Chondrocyte (in vitro differentiated cells): ENCODE data around the gene PRPF8. TPM values are rescaled to one million over a fixed set of nuclear protein-coding genes. Genes with fewer than 3 reads are reported as not detected.
A peak's percentile ranks its signal among the peaks of the same experiment; 100 is the strongest.

ENCODE experiments used
- DNase-seq: peaks from one replicate; pipeline ENCODE4 v3.0.0; 2021; ENCODE audit warnings: mixed read lengths, low spot score
- H3K27ac Mint-ChIP-seq: one replicate; pipeline ENCODE4 v1.8.0; 2021; ENCODE audit warnings: mild to moderate bottlenecking, moderate library complexity, mixed read lengths; ENCODE audit not compliant: unreplicated experiment
- H3K27me3 Mint-ChIP-seq: 2 replicates; pipeline ENCODE4 v1.8.0; 2021; ENCODE audit warnings: low read depth, mixed read lengths
- H3K36me3 Mint-ChIP-seq: 2 replicates; pipeline ENCODE4 v1.8.0; 2021; ENCODE audit warnings: low read depth, mixed read lengths
- H3K4me1 Mint-ChIP-seq: 2 replicates; pipeline ENCODE4 v1.8.0; 2021; ENCODE audit warnings: low read depth, mild to moderate bottlenecking, mixed read lengths
- H3K4me3 Mint-ChIP-seq: one replicate; pipeline ENCODE4 v1.8.0; 2021; ENCODE audit warnings: mild to moderate bottlenecking, moderate library complexity, mixed read lengths; ENCODE audit not compliant: unreplicated experiment
- H3K9me3 Mint-ChIP-seq: 2 replicates; pipeline ENCODE4 v1.8.0; 2021; ENCODE audit warnings: low read depth, mixed read lengths
- CTCF ChIP-seq: fragments of 200-600 bp; sonication (generic); IDR thresholded peaks from 2 replicates; pipeline ENCODE4 v1.5.0; 2021; ENCODE audit warnings: antibody characterized with exemption, mild to moderate bottlenecking, moderate library complexity
- total RNA-seq: library from RNA; stranded (reverse); gene quantifications from 3 replicates; pipeline ENCODE4 v1.2.1, GENCODE V29; 2021

PRPF8 gene
- total RNA-seq, 1 donor from 2014 or later = 164 TPM

GRCh38 chr17:1627982-1628855 lies 56.4 kb downstream of the PRPF8 start, which contains the start of gene SLC43A2:
Gene SLC43A2 (minus strand): TSS chr17:1628834. CDS start chr17:1627874, 960 bp downstream.
- peak within 1 kb of the TSS; percentile 91 for H3K4me3 Mint-ChIP-seq
- no peak for TF ChIP-seq CTCF
- H3K27me3 Mint-ChIP-seq = peaks cover 6% of the 10 kb centered on the region
- DNase-seq = no peak
- no peaks in the 10 kb centered on the region for H3K36me3 Mint-ChIP-seq
- H3K4me1 Mint-ChIP-seq = peaks cover 7% of the 10 kb centered on the region
- no peaks in the 10 kb centered on the region for H3K9me3 Mint-ChIP-seq
- peak within 1 kb of the TSS; percentile 85 for H3K27ac Mint-ChIP-seq

DNA sequence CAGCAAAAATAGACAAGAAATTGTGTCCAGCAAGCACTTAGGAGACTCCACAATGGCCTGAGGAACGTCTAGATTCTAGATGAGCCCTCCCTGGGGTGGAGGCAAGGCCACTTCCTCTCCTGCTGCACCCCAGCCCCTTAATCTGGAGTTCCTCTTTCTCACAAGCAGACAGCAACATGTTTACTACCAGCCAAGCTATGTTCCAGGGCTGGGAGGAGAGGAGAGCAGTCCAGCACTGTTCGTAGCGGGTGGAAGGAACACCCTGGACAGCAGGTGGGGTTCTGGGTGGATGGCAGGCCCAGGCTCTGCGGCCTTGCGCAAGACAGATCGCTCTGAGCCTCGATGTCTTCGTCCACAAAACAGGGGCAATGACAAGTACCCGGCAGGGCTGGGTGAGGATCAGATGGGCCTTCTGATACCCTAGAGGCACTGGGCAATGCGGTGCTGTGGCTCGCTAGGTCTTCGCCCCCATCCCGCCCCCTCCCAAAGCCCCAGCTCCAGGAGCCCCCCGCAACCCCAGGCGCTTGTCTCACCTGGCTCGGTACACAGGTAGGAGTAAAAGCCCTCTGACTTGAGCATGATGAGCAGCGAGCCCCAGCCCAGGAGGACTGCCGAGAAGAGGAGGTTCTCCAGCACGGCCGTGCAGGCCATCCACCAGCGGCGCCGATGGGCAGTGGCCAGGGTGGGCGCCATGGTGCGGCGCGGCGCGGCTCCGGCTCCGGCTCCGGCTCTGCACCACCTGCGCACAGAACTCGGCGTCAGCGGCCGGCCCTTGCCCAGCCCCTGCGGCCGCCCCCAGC lies 57.3 kb downstream of the PRPF8 start:
- Mint-ChIP-seq H3K27me3 (peaks cover 6% of the 10 kb centered on the region), H3K9me3 (no peaks in the 10 kb centered on the region), H3K36me3 (no peaks in the 10 kb centered on the region), H3K4me1 (peaks cover 7% of the 10 kb centered on the region), H3K27ac (no peak overlapping the region), H3K4me3 (peak overlapping the region; percentile 61)
- no peak for TF ChIP-seq CTCF
- no peak for DNase-seq

DNA sequence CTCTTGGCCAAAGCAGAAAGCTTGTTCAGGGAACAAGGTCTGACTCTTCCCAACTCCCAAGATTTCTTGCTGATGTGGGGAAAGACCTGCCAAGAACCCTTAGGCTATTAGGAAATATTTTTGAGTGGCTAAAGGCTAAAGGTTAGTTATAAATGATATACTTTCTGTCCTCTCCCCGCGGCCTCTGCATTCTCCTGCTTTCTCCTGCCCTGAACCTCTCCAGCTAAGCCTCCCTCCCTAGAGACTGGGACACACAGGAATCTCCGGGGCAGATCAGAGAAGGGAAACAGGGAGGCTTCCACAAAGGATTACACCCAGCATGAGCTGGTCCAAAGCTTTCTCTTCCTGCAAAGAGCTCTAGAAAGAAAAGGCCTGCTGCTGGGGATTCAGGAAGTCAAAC lies 58.3 kb downstream of the PRPF8 start:
- Mint-ChIP-seq H3K4me3 (no peak overlapping the region), H3K4me1 (peaks cover 7% of the 10 kb centered on the region), H3K27me3 (peaks cover 3% of the 10 kb centered on the region), H3K27ac (no peak overlapping the region), H3K9me3 (no peaks in the 10 kb centered on the region), H3K36me3 (no peaks in the 10 kb centered on the region)
- DNase-seq = no peak
- no peak for TF ChIP-seq CTCF

DNA sequence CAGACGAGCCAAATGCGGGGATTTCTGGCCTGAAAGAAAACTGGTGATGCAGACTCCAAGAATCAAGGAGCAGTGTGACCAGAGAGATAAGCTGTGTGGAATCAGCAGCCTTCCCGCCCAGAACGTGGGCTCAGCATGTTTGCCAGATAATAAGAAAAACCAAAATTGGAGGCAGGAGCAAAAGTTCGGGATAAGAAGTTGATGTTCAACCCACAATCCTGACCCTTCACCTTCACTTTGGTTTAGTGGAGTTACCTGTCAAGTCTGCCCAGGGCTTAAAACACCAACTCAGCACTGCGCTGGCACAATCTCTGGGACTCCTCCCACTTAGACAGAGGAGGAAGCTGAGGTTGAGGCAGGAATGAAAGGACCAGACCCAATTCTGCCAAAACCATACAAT lies 59.1 kb downstream of the PRPF8 start:
- H3K36me3 Mint-ChIP-seq = no peaks in the 10 kb centered on the region
- H3K4me3 Mint-ChIP-seq = no peak overlapping the region
- no peak overlapping the region for H3K27ac Mint-ChIP-seq
- no peak for DNase-seq
- H3K4me1 Mint-ChIP-seq = peaks cover 7% of the 10 kb centered on the region
- peaks cover 3% of the 10 kb centered on the region for H3K27me3 Mint-ChIP-seq
- no peak for TF ChIP-seq CTCF
- no peaks in the 10 kb centered on the region for H3K9me3 Mint-ChIP-seq

- Mint-ChIP-seq H3K27me3 (peaks cover 3% of the 10 kb centered on the region), H3K4me3 (no peak overlapping the region), H3K36me3 (no peaks in the 10 kb centered on the region), H3K27ac (no peak overlapping the region), H3K4me1 (peaks cover 4% of the 10 kb centered on the region), H3K9me3 (no peaks in the 10 kb centered on the region)
- DNase-seq = no peak
- no peak for TF ChIP-seq CTCF
Observed at GRCh38 chr17:1625053-1625452, 59.6 kb downstream of the PRPF8 start.
